ENCODE data around the gene PSKH1. TPM values are rescaled to one million over a fixed set of nuclear protein-coding genes. Genes with fewer than 3 reads are reported as not detected.

Gene PSKH1
- total and polyA plus RNA-seq, 3 donors from 2014 or later: 47.7 to 66.8 (median 50.5) TPM

DNA sequence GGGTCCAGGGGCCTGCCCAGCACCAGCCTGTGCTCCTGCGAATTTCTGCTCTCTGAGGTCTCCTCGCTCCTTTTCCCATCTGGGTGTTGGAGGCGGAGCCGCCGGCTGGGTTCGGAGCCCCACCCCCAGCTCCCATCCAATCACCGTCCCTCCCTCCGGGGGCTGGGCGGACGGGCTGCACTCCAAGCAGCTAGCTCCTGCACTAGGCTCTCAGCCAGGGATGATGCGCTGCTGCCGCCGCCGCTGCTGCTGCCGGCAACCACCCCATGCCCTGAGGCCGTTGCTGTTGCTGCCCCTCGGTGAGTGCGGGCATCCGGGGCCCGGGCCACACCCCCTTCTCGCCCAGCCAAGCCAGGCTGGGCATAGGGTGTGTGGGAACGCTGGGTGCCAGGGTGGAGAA is 8.4 kb upstream of the PSKH1 start, which contains the start of gene NRN1L:
Gene NRN1L, plus strand, starts transcription at position 202 of the 400 bp plus-strand sequence. Its CDS starts 19 bp downstream, at position 221.
- WGBS, 2 donors: 5 to 17% methylated on average over 10 to 18 of the region's 22 CpGs
- no peaks in the 10 kb centered on the region for H3K9me3 ChIP-seq
- H3K36me3 ChIP-seq (ENCODE audit: low read depth, missing control alignments): no peaks in the 10 kb centered on the region

DNA sequence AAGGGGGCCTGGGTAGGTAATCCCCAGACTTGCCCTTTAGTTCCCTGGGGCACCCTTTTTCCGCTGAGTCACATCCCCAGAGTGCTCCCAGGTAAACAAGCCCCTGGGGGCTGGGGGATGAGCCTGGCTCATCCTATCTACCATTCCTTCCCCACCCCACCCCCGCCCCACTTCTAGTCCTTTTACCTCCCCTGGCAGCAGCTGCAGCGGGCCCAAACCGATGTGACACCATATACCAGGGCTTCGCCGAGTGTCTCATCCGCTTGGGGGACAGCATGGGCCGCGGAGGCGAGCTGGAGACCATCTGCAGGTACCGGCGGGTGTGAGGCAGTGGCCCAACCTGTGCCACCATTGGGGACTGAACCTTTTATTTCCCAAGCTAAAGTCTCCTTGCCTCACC is 7.5 kb upstream of the PSKH1 start:
- Histone ChIP-seq H3K9me3 (no peaks in the 10 kb centered on the region), H3K27ac (no peak overlapping the region), H3K27me3 (no peaks in the 10 kb centered on the region), H3K4me3 (no peak overlapping the region), H3K36me3 (ENCODE audit: low read depth, missing control alignments) (no peaks in the 10 kb centered on the region), H3K4me1 (peaks cover 10% of the 10 kb centered on the region)
- WGBS, 2 donors: 88 to 95% methylated on average over 1 to 12 of the region's 12 CpGs
- no peak for DNase-seq
- intact Hi-C loops (cut with DNase I; ENCODE audit: low total_unique reads): no loop called here
- TF ChIP-seq, protein P1, sequence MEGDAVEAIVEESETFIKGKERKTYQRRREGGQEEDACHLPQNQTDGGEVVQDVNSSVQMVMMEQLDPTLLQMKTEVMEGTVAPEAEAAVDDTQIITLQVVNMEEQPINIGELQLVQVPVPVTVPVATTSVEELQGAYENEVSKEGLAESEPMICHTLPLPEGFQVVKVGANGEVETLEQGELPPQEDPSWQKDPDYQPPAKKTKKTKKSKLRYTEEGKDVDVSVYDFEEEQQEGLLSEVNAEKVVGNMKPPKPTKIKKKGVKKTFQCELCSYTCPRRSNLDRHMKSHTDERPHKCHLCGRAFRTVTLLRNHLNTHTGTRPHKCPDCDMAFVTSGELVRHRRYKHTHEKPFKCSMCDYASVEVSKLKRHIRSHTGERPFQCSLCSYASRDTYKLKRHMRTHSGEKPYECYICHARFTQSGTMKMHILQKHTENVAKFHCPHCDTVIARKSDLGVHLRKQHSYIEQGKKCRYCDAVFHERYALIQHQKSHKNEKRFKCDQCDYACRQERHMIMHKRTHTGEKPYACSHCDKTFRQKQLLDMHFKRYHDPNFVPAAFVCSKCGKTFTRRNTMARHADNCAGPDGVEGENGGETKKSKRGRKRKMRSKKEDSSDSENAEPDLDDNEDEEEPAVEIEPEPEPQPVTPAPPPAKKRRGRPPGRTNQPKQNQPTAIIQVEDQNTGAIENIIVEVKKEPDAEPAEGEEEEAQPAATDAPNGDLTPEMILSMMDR (IDR thresholded peaks at IDR 0.05): no peak
- no peak for TF ChIP-seq POLR2A (IDR thresholded peaks at IDR 0.05)

More for the DNA sequence above, 8.4 kb upstream of the PSKH1 start, which contains the start of gene NRN1L:
- intact Hi-C loops (cut with DNase I; ENCODE audit: low total_unique reads): no loop called here
- Histone ChIP-seq H3K4me3 (no peak within 1 kb of the TSS), H3K27me3 (no peaks in the 10 kb centered on the region), H3K4me1 (peaks cover 10% of the 10 kb centered on the region), H3K27ac (peak within 1 kb of the TSS in 1 of 2 donors; percentile 10)
- TF ChIP-seq POLR2A (IDR thresholded peaks at IDR 0.05): no peak
- TF ChIP-seq, protein P1 (IDR thresholded peaks at IDR 0.05): no peak
- peak; percentile 93 for DNase-seq

DNA sequence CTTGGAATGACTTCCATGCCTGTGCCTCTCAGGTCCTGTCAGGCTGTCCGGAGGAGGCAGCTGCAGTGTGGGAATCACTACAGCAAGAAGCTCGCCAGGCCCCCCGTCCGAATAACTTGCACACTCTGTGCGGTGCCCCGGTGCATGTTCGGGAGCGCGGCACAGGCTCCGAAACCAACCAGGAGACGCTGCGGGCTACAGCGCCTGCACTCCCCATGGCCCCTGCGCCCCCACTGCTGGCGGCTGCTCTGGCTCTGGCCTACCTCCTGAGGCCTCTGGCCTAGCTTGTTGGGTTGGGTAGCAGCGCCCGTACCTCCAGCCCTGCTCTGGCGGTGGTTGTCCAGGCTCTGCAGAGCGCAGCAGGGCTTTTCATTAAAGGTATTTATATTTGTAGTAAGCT is 7.1 kb upstream of the PSKH1 start:
- Histone ChIP-seq H3K36me3 (ENCODE audit: low read depth, missing control alignments) (no peaks in the 10 kb centered on the region), H3K9me3 (no peaks in the 10 kb centered on the region), H3K4me3 (no peak overlapping the region), H3K27me3 (no peaks in the 10 kb centered on the region), H3K4me1 (peaks cover 13% of the 10 kb centered on the region), H3K27ac (no peak overlapping the region)
- WGBS, 2 donors: 96 to 97% methylated on average over 18 to 19 of the region's 19 CpGs
- TF ChIP-seq POLR2A (IDR thresholded peaks at IDR 0.05): no peak
- TF ChIP-seq, protein P1 (IDR thresholded peaks at IDR 0.05): no peak
- DNase-seq: no peak
- intact Hi-C loops (cut with DNase I; ENCODE audit: low total_unique reads): no loop called here

DNA sequence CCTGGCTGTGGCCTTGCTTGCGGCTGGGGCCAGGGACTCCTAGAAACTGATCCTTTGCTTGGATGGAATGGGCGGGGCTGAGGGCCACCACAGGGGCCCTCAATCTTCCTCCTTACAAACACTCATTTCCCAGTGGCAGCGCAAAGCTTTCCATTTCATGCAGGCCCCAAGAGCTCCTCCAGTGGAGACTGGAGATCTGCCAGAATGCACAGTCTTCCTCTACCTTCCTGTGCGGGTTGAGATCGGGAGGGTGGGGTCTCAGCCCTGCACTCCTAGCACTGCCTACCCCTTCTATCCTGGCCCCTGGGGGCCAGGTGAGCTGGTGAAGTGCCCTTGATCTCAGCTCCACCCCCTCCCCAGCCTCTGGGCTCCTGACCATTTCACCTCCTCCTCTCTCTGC is 6.7 kb upstream of the PSKH1 start:
- H3K27me3 ChIP-seq: no peaks in the 10 kb centered on the region
- intact Hi-C loops (cut with DNase I; ENCODE audit: low total_unique reads): no loop called here
- WGBS, 2 donors: 93 to 97% methylated on average over 5 of the region's 5 CpGs
- H3K9me3 ChIP-seq: no peaks in the 10 kb centered on the region
- H3K4me3 ChIP-seq: no peak overlapping the region
- DNase-seq: no peak
- no peaks in the 10 kb centered on the region for H3K36me3 ChIP-seq (ENCODE audit: low read depth, missing control alignments)
- TF ChIP-seq, protein P1 (IDR thresholded peaks at IDR 0.05): no peak
- no peak for TF ChIP-seq POLR2A (IDR thresholded peaks at IDR 0.05)
- H3K27ac ChIP-seq: no peak overlapping the region
- H3K4me1 ChIP-seq: peaks cover 13% of the 10 kb centered on the region

DNA sequence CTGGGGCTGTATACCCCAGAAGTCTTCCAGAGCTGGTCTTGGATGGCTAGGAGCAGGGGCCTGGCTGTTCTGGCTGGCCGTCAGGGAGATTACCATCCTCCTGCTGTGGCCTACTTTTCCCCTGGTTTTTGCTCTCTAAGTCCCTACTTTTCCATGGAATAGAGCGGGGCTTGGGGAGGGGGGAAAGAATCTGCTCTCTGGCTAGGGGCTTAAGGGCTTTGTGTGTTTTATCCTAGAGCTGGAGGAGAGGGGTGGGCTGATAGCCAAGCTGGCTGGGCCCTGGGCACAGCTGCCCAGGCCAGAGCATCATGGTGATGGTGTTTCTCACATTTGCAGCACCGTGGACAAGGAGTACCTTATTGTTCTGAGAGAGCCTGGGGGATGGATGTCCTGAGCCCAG is 4.7 kb upstream of the PSKH1 start:
- H3K27me3 ChIP-seq: no peaks in the 10 kb centered on the region
- no peaks in the 10 kb centered on the region for H3K36me3 ChIP-seq (ENCODE audit: low read depth, missing control alignments)
- H3K4me3 ChIP-seq: no peak overlapping the region
- H3K4me1 ChIP-seq: peaks cover 11% of the 10 kb centered on the region
- DNase-seq: no peak
- intact Hi-C loops (cut with DNase I; ENCODE audit: low total_unique reads): no loop called here
- TF ChIP-seq, protein P1 (IDR thresholded peaks at IDR 0.05): no peak
- TF ChIP-seq POLR2A (IDR thresholded peaks at IDR 0.05): no peak
- H3K9me3 ChIP-seq: no peaks in the 10 kb centered on the region
- H3K27ac ChIP-seq: no peak overlapping the region
- 63 to 82% methylated on average over 3 of the region's 3 CpGs for WGBS, 2 donors

All from testis (tissue), 3 donors.